ENCODE measurements around the gene CD209.

Gene CD209

DNA sequence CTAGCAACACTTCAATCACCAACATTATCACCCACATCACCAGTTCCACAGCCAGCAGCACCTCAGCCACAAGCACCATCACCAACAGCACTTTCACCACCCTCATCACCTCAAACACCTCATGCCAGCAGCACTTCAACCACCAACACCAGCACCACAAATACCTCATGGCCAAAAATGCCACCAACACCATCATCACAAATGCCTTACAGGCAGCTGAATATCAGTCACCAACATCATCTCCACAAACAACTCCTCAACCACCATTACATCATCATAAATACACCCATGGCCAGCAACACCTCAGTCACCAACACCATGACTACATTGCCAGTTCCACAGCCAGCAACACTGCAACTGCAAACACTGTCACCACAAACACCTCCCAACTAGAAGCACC, 55.8 kb downstream of the CD209 start:
- TF ChIP-seq EGR1 (IDR thresholded peaks at IDR 0.05) (no peak), TEAD4 (IDR thresholded peaks at IDR 0.05) (no peak), TAF1 (IDR thresholded peaks at IDR 0.05; ENCODE audit: low read depth) (no peak), TCF12 (IDR thresholded peaks at IDR 0.05; ENCODE audit: low read depth) (no peak)
- TF ChIP-seq, protein P1, sequence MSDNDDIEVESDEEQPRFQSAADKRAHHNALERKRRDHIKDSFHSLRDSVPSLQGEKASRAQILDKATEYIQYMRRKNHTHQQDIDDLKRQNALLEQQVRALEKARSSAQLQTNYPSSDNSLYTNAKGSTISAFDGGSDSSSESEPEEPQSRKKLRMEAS (IDR thresholded peaks at IDR 0.05): no peak

DNA sequence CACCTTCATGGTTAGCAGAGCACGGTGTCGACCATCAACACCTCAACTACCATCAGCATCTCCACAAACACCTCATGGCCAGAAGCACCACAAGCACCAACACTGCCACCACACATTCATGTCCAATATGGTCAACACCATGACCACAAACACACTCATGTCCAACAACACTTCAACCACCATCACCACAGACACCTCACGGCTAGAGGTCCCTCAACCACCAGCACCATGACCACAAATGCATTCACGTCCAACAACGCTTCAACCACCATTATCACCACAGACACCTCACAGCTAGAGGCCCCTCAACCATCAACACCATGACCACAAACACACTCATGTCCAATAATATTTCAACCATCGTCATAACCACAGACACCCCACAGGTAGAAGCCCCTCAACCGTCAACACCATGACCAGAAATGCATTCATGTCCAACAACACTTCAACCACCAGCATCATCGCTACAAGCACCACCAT, 56.5 kb downstream of the CD209 start:
- no peak for TF ChIP-seq YY1 (IDR thresholded peaks at IDR 0.05; ENCODE audit: low read depth)
- no peak for TF ChIP-seq RAD21 (IDR thresholded peaks at IDR 0.05; ENCODE audit: low read depth)
- TF ChIP-seq ZBTB7A (IDR thresholded peaks at IDR 0.05; ENCODE audit: low read depth): no peak
- TF ChIP-seq, protein P1 (IDR thresholded peaks at IDR 0.05): no peak
- no peak for TF ChIP-seq CEBPB (IDR thresholded peaks at IDR 0.05)
- TF ChIP-seq TEAD4 (IDR thresholded peaks at IDR 0.05): no peak
- no peak for TF ChIP-seq NFIC (IDR thresholded peaks at IDR 0.05)
- no peak for TF ChIP-seq EGR1 (IDR thresholded peaks at IDR 0.05)
- no peak for TF ChIP-seq FOXM1 (IDR thresholded peaks at IDR 0.05; ENCODE audit: borderline replicate concordance, low read depth)
- no peak for TF ChIP-seq CREB1 (IDR thresholded peaks at IDR 0.05; ENCODE audit: low read depth)
- TF ChIP-seq TCF12 (IDR thresholded peaks at IDR 0.05; ENCODE audit: low read depth): no peak
- no peak for TF ChIP-seq TAF1 (IDR thresholded peaks at IDR 0.05; ENCODE audit: low read depth)
- TF ChIP-seq, protein P2, sequence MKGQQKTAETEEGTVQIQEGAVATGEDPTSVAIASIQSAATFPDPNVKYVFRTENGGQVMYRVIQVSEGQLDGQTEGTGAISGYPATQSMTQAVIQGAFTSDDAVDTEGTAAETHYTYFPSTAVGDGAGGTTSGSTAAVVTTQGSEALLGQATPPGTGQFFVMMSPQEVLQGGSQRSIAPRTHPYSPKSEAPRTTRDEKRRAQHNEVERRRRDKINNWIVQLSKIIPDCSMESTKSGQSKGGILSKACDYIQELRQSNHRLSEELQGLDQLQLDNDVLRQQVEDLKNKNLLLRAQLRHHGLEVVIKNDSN (IDR thresholded peaks at IDR 0.05): no peak
- TF ChIP-seq, protein P3, sequence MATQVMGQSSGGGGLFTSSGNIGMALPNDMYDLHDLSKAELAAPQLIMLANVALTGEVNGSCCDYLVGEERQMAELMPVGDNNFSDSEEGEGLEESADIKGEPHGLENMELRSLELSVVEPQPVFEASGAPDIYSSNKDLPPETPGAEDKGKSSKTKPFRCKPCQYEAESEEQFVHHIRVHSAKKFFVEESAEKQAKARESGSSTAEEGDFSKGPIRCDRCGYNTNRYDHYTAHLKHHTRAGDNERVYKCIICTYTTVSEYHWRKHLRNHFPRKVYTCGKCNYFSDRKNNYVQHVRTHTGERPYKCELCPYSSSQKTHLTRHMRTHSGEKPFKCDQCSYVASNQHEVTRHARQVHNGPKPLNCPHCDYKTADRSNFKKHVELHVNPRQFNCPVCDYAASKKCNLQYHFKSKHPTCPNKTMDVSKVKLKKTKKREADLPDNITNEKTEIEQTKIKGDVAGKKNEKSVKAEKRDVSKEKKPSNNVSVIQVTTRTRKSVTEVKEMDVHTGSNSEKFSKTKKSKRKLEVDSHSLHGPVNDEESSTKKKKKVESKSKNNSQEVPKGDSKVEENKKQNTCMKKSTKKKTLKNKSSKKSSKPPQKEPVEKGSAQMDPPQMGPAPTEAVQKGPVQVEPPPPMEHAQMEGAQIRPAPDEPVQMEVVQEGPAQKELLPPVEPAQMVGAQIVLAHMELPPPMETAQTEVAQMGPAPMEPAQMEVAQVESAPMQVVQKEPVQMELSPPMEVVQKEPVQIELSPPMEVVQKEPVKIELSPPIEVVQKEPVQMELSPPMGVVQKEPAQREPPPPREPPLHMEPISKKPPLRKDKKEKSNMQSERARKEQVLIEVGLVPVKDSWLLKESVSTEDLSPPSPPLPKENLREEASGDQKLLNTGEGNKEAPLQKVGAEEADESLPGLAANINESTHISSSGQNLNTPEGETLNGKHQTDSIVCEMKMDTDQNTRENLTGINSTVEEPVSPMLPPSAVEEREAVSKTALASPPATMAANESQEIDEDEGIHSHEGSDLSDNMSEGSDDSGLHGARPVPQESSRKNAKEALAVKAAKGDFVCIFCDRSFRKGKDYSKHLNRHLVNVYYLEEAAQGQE (IDR thresholded peaks at IDR 0.05; ENCODE audit: low read depth): no peak
- no peak for TF ChIP-seq EP300 (IDR thresholded peaks at IDR 0.05; ENCODE audit: borderline replicate concordance)

Data from Ishikawa (cell line).